OCI-LY3 (cell line): ENCODE results near the gene CALY.

Source experiments
- H2AFZ ChIP-seq: fragments of 200-600, 300-600 bp; shearing (Covaris generic); 2 replicates; pipeline ENCODE4 v1.6.0; 2014; ENCODE audit warnings: antibody characterized with exemption, low read depth, low read length
- H3K27ac ChIP-seq: fragments of 200-600, 300-600 bp; sonication (generic); 2 replicates; pipeline ENCODE4 v1.5.1; 2014; ENCODE audit warnings: mild to moderate bottlenecking, low read length, moderate library complexity, mixed read lengths
- H3K27me3 ChIP-seq: fragments of 200-600, 300-600 bp; sonication (generic); 2 replicates; pipeline ENCODE4 v1.6.1; 2014; ENCODE audit warnings: low read depth, low read length, mixed read lengths
- H3K36me3 ChIP-seq: fragments of 200-600, 300-600 bp; sonication (generic); replicated peaks from 2 replicates; pipeline ENCODE3; 2014; ENCODE audit warnings: low read depth, low read length, mixed read lengths
- H3K4me1 ChIP-seq: fragments of 300-600, 200-600 bp; sonication (generic); 2 replicates; pipeline ENCODE4 v1.6.1; 2014; ENCODE audit warnings: low read length, mixed read lengths
- H3K4me2 ChIP-seq: fragments of 200-600, 300-600 bp; sonication (generic); 2 replicates; pipeline ENCODE4 v1.6.1; 2014; ENCODE audit warnings: low read length, mixed read lengths
- H3K4me3 ChIP-seq: fragments of 300-600, 200-600 bp; sonication (generic); 2 replicates; pipeline ENCODE4 v1.5.1; 2014; ENCODE audit warnings: antibody characterized with exemption, mild to moderate bottlenecking, low read length, moderate library complexity
- H3K79me2 ChIP-seq: fragments of 300-600, 200-600 bp; shearing (Covaris generic); 2 replicates; pipeline ENCODE4 v1.6.1; 2014; ENCODE audit warnings: mild to moderate bottlenecking, low read length, mixed read lengths
- H3K9ac ChIP-seq: fragments of 300-600, 200-600 bp; shearing (Covaris generic); 2 replicates; pipeline ENCODE4 v1.6.0; 2014; ENCODE audit warnings: mild to moderate bottlenecking, low read length, moderate library complexity
- H3K9me3 ChIP-seq: fragments of 200-600, 300-600 bp; shearing (Covaris generic); 2 replicates; pipeline ENCODE4 v1.6.1; 2014; ENCODE audit warnings: low read length, mixed read lengths; ENCODE audit not compliant: insufficient read depth
- H4K20me1 ChIP-seq: fragments of 200-600, 300-600 bp; sonication (generic); 2 replicates; pipeline ENCODE4 v1.6.1; 2016; ENCODE audit warnings: low read length, mixed read lengths; ENCODE audit not compliant: insufficient read depth
- CTCF ChIP-seq: fragments of 200-600, 300-600 bp; sonication (generic); IDR thresholded peaks from 2 replicates; pipeline ENCODE4 v1.5.1; 2014; ENCODE audit warnings: antibody characterized with exemption, low read length, low read depth
- EZH2phosphoT487 ChIP-seq: fragments of 200-600 bp; shearing (Covaris generic); IDR thresholded peaks from 2 replicates; pipeline ENCODE4 v1.6.1; 2018; ENCODE audit warnings: antibody characterized with exemption, mixed run types, low read depth

Gene CALY

GRCh38 chr10:133285217-133285616 lies 51.5 kb downstream of the CALY start:
- Histone ChIP-seq H3K36me3 (no peaks in the 10 kb centered on the region), H4K20me1 (no peaks in the 10 kb centered on the region), H3K4me2 (no peak overlapping the region), H2AFZ (no peak overlapping the region), H3K9me3 (no peaks in the 10 kb centered on the region), H3K4me1 (no peaks in the 10 kb centered on the region), H3K27me3 (no peaks in the 10 kb centered on the region), H3K4me3 (no peak overlapping the region), H3K9ac (no peak overlapping the region), H3K27ac (no peak overlapping the region), H3K79me2 (no peaks in the 10 kb centered on the region)
- no peak for TF ChIP-seq CTCF
- TF ChIP-seq EZH2phosphoT487, result no peak

DNA sequence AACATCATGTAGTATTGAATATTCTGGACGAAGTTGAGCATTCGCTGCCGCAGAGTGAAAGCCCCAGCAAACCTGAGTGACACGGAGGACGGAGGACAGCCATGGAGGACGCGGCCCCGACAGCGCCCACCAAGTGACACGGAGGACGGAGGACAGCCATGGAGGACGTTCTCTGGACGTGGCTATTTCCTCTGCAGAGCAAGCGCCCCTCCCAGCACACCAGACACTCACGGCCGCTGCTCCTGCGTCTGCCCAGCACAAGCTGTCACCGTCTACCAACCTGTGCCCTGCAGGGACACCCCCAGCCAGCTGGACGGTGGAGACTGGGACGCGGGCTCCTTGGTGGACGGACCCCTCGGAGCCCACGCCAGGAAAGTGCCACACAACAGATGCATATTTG lies 52.8 kb downstream of the CALY start:
- no peaks in the 10 kb centered on the region for H4K20me1 ChIP-seq
- no peak overlapping the region for H3K9ac ChIP-seq
- H3K4me2 ChIP-seq, result no peak overlapping the region
- no peak overlapping the region for H3K4me3 ChIP-seq
- H3K27ac ChIP-seq, result no peak overlapping the region
- TF ChIP-seq CTCF, result no peak
- no peak for TF ChIP-seq EZH2phosphoT487
- no peaks in the 10 kb centered on the region for H3K79me2 ChIP-seq
- no peaks in the 10 kb centered on the region for H3K9me3 ChIP-seq
- H2AFZ ChIP-seq, result no peak overlapping the region
- H3K36me3 ChIP-seq, result no peaks in the 10 kb centered on the region
- no peaks in the 10 kb centered on the region for H3K4me1 ChIP-seq
- no peaks in the 10 kb centered on the region for H3K27me3 ChIP-seq

- no peak overlapping the region for H3K27ac ChIP-seq
- no peak overlapping the region for H3K9ac ChIP-seq
- no peaks in the 10 kb centered on the region for H4K20me1 ChIP-seq
- no peak overlapping the region for H2AFZ ChIP-seq
- H3K4me1 ChIP-seq, result no peaks in the 10 kb centered on the region
- H3K9me3 ChIP-seq, result no peaks in the 10 kb centered on the region
- no peaks in the 10 kb centered on the region for H3K27me3 ChIP-seq
- H3K36me3 ChIP-seq, result no peaks in the 10 kb centered on the region
- TF ChIP-seq CTCF, result no peak
- TF ChIP-seq EZH2phosphoT487, result no peak
- no peak overlapping the region for H3K4me2 ChIP-seq
- no peak overlapping the region for H3K4me3 ChIP-seq
- H3K79me2 ChIP-seq, result no peaks in the 10 kb centered on the region
Measured at GRCh38 chr10:133282846-133283390, 53.8 kb downstream of the CALY start.

DNA sequence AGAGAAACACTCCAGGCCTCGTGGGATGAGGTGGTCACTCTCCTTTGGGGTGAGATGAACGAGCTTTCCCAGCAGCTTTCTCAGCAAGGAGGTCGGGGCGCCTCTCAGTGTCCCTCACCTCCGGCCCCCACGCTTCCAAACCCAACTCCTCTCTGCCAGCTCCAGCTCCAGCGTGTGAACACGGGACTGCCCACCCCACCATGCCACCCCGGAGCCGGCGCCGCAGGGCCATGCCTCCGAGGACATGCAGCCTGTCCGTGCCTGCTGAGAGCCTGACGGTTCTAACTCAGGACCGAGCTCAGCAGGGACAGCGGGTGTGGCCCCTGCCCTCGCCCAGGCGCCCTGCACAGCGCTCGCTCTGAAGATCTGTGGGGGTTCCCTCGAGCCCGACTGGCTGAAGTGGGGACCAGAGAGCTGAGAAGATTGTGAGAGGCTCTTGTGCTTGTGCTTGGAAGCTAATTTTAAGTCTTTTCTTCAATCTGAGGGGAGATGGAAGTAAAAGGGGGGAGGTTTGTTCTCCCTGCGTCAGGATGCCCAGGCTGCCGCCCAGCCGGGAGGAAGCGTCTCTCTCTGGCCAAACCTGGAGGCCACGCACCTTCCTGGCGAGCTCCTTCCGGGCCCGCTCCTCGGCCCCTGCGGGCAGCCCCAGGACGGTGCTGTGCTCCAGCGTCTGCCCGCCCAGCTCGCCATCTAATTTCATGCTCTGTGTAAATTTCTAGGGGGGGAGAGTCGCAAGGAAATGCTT lies 54.9 kb downstream of the CALY start:
- Histone ChIP-seq H3K4me3 (no peak overlapping the region), H3K4me2 (no peak overlapping the region), H2AFZ (no peak overlapping the region), H3K27ac (no peak overlapping the region), H3K4me1 (peaks cover 4% of the 10 kb centered on the region), H4K20me1 (no peaks in the 10 kb centered on the region), H3K36me3 (no peaks in the 10 kb centered on the region), H3K9ac (no peak overlapping the region), H3K79me2 (no peaks in the 10 kb centered on the region), H3K27me3 (no peaks in the 10 kb centered on the region), H3K9me3 (no peaks in the 10 kb centered on the region)
- TF ChIP-seq CTCF, result no peak
- TF ChIP-seq EZH2phosphoT487, result no peak
